Neural cell (in vitro differentiated cells): ENCODE results near the gene SH3RF2.

Experiments used
- EP300 ChIP-seq: fragments of 450-650 bp; conservative IDR thresholded peaks from 2 replicates; pipeline ENCODE4 v1.6.1; 2014; ENCODE audit warnings: antibody characterized with exemption, mild to moderate bottlenecking, moderate library complexity; ENCODE audit not compliant: poor library complexity, severe bottlenecking
- EZH2 ChIP-seq: fragments of 200-600, 300-800 bp; shearing (Covaris generic), sonication (generic); IDR thresholded peaks from 2 replicates; pipeline ENCODE4 v1.6.1; 2014; ENCODE audit warnings: antibody characterized with exemption, low read length, borderline replicate concordance, mild to moderate bottlenecking; ENCODE audit not compliant: insufficient read depth, poor library complexity, severe bottlenecking
- MXI1 ChIP-seq: fragments of 450-650 bp; conservative IDR thresholded peaks from 2 replicates; pipeline ENCODE4 v1.6.1; 2014; ENCODE audit warnings: antibody characterized with exemption, mild to moderate bottlenecking; ENCODE audit not compliant: poor library complexity, severe bottlenecking
- POLR2AphosphoS5 ChIP-seq: IDR thresholded peaks from 2 replicates; pipeline ENCODE4 v1.6.1; 2012
- RAD21 ChIP-seq: fragments of 450-650 bp; conservative IDR thresholded peaks from 2 replicates; pipeline ENCODE4 v1.6.1; 2014; ENCODE audit warnings: antibody characterized with exemption, mild to moderate bottlenecking, moderate library complexity
- SMC3 ChIP-seq: fragments of 450-650 bp; conservative IDR thresholded peaks from 2 replicates; pipeline ENCODE4 v1.6.1; 2014; ENCODE audit warnings: antibody characterized with exemption, mild to moderate bottlenecking, moderate library complexity; ENCODE audit not compliant: poor library complexity
- TAF1 ChIP-seq: IDR thresholded peaks from 2 replicates; pipeline ENCODE4 v1.6.1; 2012; ENCODE audit warnings: low read depth
- TF ChIP-seq, protein P1 (sequence below): fragments of 450-650 bp; IDR thresholded peaks from 2 replicates; pipeline ENCODE4 v1.5.1; 2014; ENCODE audit warnings: antibody characterized with exemption, mild to moderate bottlenecking, moderate library complexity; ENCODE audit not compliant: poor library complexity, severe bottlenecking
- TF ChIP-seq, protein P2 (sequence below): IDR thresholded peaks from 2 replicates; pipeline ENCODE4 v1.6.1; 2012; ENCODE audit warnings: borderline replicate concordance

- TF ChIP-seq SMC3, result no peak
- TF ChIP-seq POLR2AphosphoS5, result no peak
- TF ChIP-seq, protein P1, sequence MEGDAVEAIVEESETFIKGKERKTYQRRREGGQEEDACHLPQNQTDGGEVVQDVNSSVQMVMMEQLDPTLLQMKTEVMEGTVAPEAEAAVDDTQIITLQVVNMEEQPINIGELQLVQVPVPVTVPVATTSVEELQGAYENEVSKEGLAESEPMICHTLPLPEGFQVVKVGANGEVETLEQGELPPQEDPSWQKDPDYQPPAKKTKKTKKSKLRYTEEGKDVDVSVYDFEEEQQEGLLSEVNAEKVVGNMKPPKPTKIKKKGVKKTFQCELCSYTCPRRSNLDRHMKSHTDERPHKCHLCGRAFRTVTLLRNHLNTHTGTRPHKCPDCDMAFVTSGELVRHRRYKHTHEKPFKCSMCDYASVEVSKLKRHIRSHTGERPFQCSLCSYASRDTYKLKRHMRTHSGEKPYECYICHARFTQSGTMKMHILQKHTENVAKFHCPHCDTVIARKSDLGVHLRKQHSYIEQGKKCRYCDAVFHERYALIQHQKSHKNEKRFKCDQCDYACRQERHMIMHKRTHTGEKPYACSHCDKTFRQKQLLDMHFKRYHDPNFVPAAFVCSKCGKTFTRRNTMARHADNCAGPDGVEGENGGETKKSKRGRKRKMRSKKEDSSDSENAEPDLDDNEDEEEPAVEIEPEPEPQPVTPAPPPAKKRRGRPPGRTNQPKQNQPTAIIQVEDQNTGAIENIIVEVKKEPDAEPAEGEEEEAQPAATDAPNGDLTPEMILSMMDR, result no peak
- TF ChIP-seq EP300, result no peak
- TF ChIP-seq EZH2, result no peak
- no peak for TF ChIP-seq MXI1
- no peak for TF ChIP-seq TAF1
- TF ChIP-seq, protein P2, sequence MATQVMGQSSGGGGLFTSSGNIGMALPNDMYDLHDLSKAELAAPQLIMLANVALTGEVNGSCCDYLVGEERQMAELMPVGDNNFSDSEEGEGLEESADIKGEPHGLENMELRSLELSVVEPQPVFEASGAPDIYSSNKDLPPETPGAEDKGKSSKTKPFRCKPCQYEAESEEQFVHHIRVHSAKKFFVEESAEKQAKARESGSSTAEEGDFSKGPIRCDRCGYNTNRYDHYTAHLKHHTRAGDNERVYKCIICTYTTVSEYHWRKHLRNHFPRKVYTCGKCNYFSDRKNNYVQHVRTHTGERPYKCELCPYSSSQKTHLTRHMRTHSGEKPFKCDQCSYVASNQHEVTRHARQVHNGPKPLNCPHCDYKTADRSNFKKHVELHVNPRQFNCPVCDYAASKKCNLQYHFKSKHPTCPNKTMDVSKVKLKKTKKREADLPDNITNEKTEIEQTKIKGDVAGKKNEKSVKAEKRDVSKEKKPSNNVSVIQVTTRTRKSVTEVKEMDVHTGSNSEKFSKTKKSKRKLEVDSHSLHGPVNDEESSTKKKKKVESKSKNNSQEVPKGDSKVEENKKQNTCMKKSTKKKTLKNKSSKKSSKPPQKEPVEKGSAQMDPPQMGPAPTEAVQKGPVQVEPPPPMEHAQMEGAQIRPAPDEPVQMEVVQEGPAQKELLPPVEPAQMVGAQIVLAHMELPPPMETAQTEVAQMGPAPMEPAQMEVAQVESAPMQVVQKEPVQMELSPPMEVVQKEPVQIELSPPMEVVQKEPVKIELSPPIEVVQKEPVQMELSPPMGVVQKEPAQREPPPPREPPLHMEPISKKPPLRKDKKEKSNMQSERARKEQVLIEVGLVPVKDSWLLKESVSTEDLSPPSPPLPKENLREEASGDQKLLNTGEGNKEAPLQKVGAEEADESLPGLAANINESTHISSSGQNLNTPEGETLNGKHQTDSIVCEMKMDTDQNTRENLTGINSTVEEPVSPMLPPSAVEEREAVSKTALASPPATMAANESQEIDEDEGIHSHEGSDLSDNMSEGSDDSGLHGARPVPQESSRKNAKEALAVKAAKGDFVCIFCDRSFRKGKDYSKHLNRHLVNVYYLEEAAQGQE, result no peak
- no peak for TF ChIP-seq RAD21
Measured at GRCh38 chr5:146040527-146040926, 104.1 kb downstream of the SH3RF2 start.
